AML-193 (cell line): Measurements from ENCODE around the gene ARHGEF6.
"Not testable (repeated sequence)": the region's sequence is repeated elsewhere in the genome, so short reads cannot be mapped to it uniquely, and the experiment has no call there.

ENCODE experiments used
- DNase-seq, 2 experiments: peaks; one replicate each; lab custom pipeline; 2025; lab: John Stamatoyannopoulos, UW

ARHGEF6 gene

GRCh38 chrX:136780763-136781162, at the start of gene ARHGEF6:
TSS of gene ARHGEF6 (minus strand) at chrX:136780932. CDS start at chrX:136780882, 50 bp downstream.
- DNase-seq, result peak; percentile 50 to 70

- no peak for DNase-seq
Measured at GRCh38 chrX:136829413-136829812, 48.7 kb upstream of the ARHGEF6 start.

GRCh38 chrX:136828830-136829229, 48.1 kb upstream of the ARHGEF6 start:
- DNase-seq, result no peak

- no peak for DNase-seq
Measured at GRCh38 chrX:136827026-136827425, 46.3 kb upstream of the ARHGEF6 start.

- peak; percentile 21 to 26 for DNase-seq
Measured at GRCh38 chrX:136825771-136826170, 45.0 kb upstream of the ARHGEF6 start.

- no peak for DNase-seq
Measured at GRCh38 chrX:136823175-136823574, 42.4 kb upstream of the ARHGEF6 start.

- DNase-seq, result no peak
Measured at GRCh38 chrX:136822337-136823095, 41.8 kb upstream of the ARHGEF6 start.

GRCh38 chrX:136819756-136820155, 39.0 kb upstream of the ARHGEF6 start:
- not testable (repeated sequence) for DNase-seq

- DNase-seq, result no peak
Measured at GRCh38 chrX:136819031-136819703, 38.4 kb upstream of the ARHGEF6 start.

- DNase-seq, result no peak
Measured at GRCh38 chrX:136816975-136817374, 36.2 kb upstream of the ARHGEF6 start.

- DNase-seq, result no peak
Measured at GRCh38 chrX:136814847-136815750, 34.4 kb upstream of the ARHGEF6 start.

- no peak for DNase-seq
Measured at GRCh38 chrX:136812286-136812685, 31.6 kb upstream of the ARHGEF6 start.

- DNase-seq, result no peak
Measured at GRCh38 chrX:136810493-136810892, 29.8 kb upstream of the ARHGEF6 start.

- no peak for DNase-seq
Measured at GRCh38 chrX:136806891-136807410, 26.2 kb upstream of the ARHGEF6 start.

- DNase-seq, result no peak
Measured at GRCh38 chrX:136802515-136802914, 21.8 kb upstream of the ARHGEF6 start.

- DNase-seq, result no peak
Measured at GRCh38 chrX:136797787-136798186, 17.1 kb upstream of the ARHGEF6 start.

- not testable (repeated sequence) for DNase-seq
Measured at GRCh38 chrX:136795132-136795531, 14.4 kb upstream of the ARHGEF6 start.

- DNase-seq, result not testable (repeated sequence)
Measured at GRCh38 chrX:136794660-136795059, 13.9 kb upstream of the ARHGEF6 start.

- no peak for DNase-seq
Measured at GRCh38 chrX:136794080-136794479, 13.3 kb upstream of the ARHGEF6 start.

- DNase-seq, result no peak
Measured at GRCh38 chrX:136789856-136790255, 9.1 kb upstream of the ARHGEF6 start.

GRCh38 chrX:136784231-136784630, 3.5 kb upstream of the ARHGEF6 start:
- no peak for DNase-seq

- DNase-seq, result no peak
Measured at GRCh38 chrX:136783159-136783558, 2.4 kb upstream of the ARHGEF6 start.
